Measurements from ENCODE around the gene PFN4.

The PFN4 gene

GRCh38 chr2:24077879-24078278 lies 45.3 kb downstream of the PFN4 start:
- H3K4me1 ChIP-seq (ENCODE audit: control insufficient read depth, insufficient read depth, low read length) = peaks cover 11% of the 10 kb centered on the region; the same call in 1 of the 2 replicates
- peak overlapping the region; percentile 62 for H3K27ac ChIP-seq (ENCODE audit: low read depth, low read length)
- no peaks in the 10 kb centered on the region for H3K27me3 ChIP-seq (ENCODE audit: control insufficient read depth, insufficient read depth, low read length)
- H3K9me3 ChIP-seq (ENCODE audit: control insufficient read depth, insufficient read depth, low read length) = no peaks in the 10 kb centered on the region
- peaks cover 52% of the 10 kb centered on the region for H3K36me3 ChIP-seq (ENCODE audit: control insufficient read depth, insufficient read depth, low read length)
- peak overlapping the region; percentile 64; the same call in 1 of the 2 replicates for H3K9ac ChIP-seq (ENCODE audit: low read depth, low read length)
- H3K4me3 ChIP-seq (ENCODE audit: low read depth, low read length) = peak overlapping the region; percentile 88

GRCh38 chr2:24077535-24077877 lies 45.6 kb downstream of the PFN4 start:
- H3K9ac ChIP-seq (ENCODE audit: low read depth, low read length) = peak overlapping the region; percentile 64

GRCh38 chr2:24076849-24077534 lies 46.1 kb downstream of the PFN4 start:
- Histone ChIP-seq H3K4me1 (ENCODE audit: control insufficient read depth, insufficient read depth, low read length) (peaks cover 10% of the 10 kb centered on the region; the same call in 1 of the 2 replicates), H3K9ac (ENCODE audit: low read depth, low read length) (peak overlapping the region; percentile 64), H3K27ac (ENCODE audit: low read depth, low read length) (peak overlapping the region; percentile 62), H3K4me3 (ENCODE audit: low read depth, low read length) (peak overlapping the region; percentile 88), H3K9me3 (ENCODE audit: control insufficient read depth, insufficient read depth, low read length) (no peaks in the 10 kb centered on the region), H3K36me3 (ENCODE audit: control insufficient read depth, insufficient read depth, low read length) (peaks cover 52% of the 10 kb centered on the region), H3K27me3 (ENCODE audit: control insufficient read depth, insufficient read depth, low read length) (no peaks in the 10 kb centered on the region)

More at GRCh38 chr2:24077535-24077877, 45.6 kb downstream of the PFN4 start:
- H3K27me3 ChIP-seq (ENCODE audit: control insufficient read depth, insufficient read depth, low read length) = no peaks in the 10 kb centered on the region
- no peaks in the 10 kb centered on the region for H3K9me3 ChIP-seq (ENCODE audit: control insufficient read depth, insufficient read depth, low read length)
- peak overlapping the region; percentile 88 for H3K4me3 ChIP-seq (ENCODE audit: low read depth, low read length)
- H3K36me3 ChIP-seq (ENCODE audit: control insufficient read depth, insufficient read depth, low read length) = peaks cover 52% of the 10 kb centered on the region
- H3K4me1 ChIP-seq (ENCODE audit: control insufficient read depth, insufficient read depth, low read length) = peaks cover 10% of the 10 kb centered on the region; the same call in 1 of the 2 replicates
- H3K27ac ChIP-seq (ENCODE audit: low read depth, low read length) = peak overlapping the region; percentile 62

GRCh38 chr2:24075915-24076848 lies 47.0 kb downstream of the PFN4 start, which contains the start of gene SF3B6:
SF3B6 (minus strand) TSS chr2:24076326; CDS start chr2:24076229, 97 bp downstream.
- peaks cover 50% of the 10 kb centered on the region for H3K36me3 ChIP-seq (ENCODE audit: control insufficient read depth, insufficient read depth, low read length)
- peak within 1 kb of the TSS; percentile 87 for H3K9ac ChIP-seq (ENCODE audit: low read depth, low read length)
- peak within 1 kb of the TSS; percentile 99 for H3K4me3 ChIP-seq (ENCODE audit: low read depth, low read length)
- peaks cover 10% of the 10 kb centered on the region; the same call in 1 of the 2 replicates for H3K4me1 ChIP-seq (ENCODE audit: control insufficient read depth, insufficient read depth, low read length)
- peak within 1 kb of the TSS; percentile 97 for H3K27ac ChIP-seq (ENCODE audit: low read depth, low read length)
- H3K9me3 ChIP-seq (ENCODE audit: control insufficient read depth, insufficient read depth, low read length) = no peaks in the 10 kb centered on the region
- no peaks in the 10 kb centered on the region for H3K27me3 ChIP-seq (ENCODE audit: control insufficient read depth, insufficient read depth, low read length)

- Histone ChIP-seq H3K4me3 (ENCODE audit: low read depth, low read length) (peak overlapping the region; percentile 99), H3K4me1 (ENCODE audit: control insufficient read depth, insufficient read depth, low read length) (peaks cover 10% of the 10 kb centered on the region; the same call in 1 of the 2 replicates), H3K36me3 (ENCODE audit: control insufficient read depth, insufficient read depth, low read length) (peaks cover 47% of the 10 kb centered on the region), H3K9ac (ENCODE audit: low read depth, low read length) (peak overlapping the region; percentile 87), H3K27ac (ENCODE audit: low read depth, low read length) (no peak overlapping the region), H3K9me3 (ENCODE audit: control insufficient read depth, insufficient read depth, low read length) (no peaks in the 10 kb centered on the region), H3K27me3 (ENCODE audit: control insufficient read depth, insufficient read depth, low read length) (no peaks in the 10 kb centered on the region)
These were observed 47.9 kb downstream of the PFN4 start for GRCh38 chr2:24075259-24075658.

GRCh38 chr2:24073816-24074215 lies 49.3 kb downstream of the PFN4 start:
- no peaks in the 10 kb centered on the region for H3K27me3 ChIP-seq (ENCODE audit: control insufficient read depth, insufficient read depth, low read length)
- no peak overlapping the region for H3K9ac ChIP-seq (ENCODE audit: low read depth, low read length)
- H3K4me3 ChIP-seq (ENCODE audit: low read depth, low read length) = no peak overlapping the region
- H3K9me3 ChIP-seq (ENCODE audit: control insufficient read depth, insufficient read depth, low read length) = no peaks in the 10 kb centered on the region
- no peak overlapping the region for H3K27ac ChIP-seq (ENCODE audit: low read depth, low read length)
- peaks cover 10% of the 10 kb centered on the region; the same call in 1 of the 2 replicates for H3K4me1 ChIP-seq (ENCODE audit: control insufficient read depth, insufficient read depth, low read length)
- peaks cover 45% of the 10 kb centered on the region for H3K36me3 ChIP-seq (ENCODE audit: control insufficient read depth, insufficient read depth, low read length)

GRCh38 chr2:24072259-24072658 lies 50.9 kb downstream of the PFN4 start:
- no peak overlapping the region for H3K4me3 ChIP-seq (ENCODE audit: low read depth, low read length)
- no peaks in the 10 kb centered on the region for H3K27me3 ChIP-seq (ENCODE audit: control insufficient read depth, insufficient read depth, low read length)
- no peak overlapping the region for H3K27ac ChIP-seq (ENCODE audit: low read depth, low read length)
- peaks cover 56% of the 10 kb centered on the region for H3K36me3 ChIP-seq (ENCODE audit: control insufficient read depth, insufficient read depth, low read length)
- no peak overlapping the region for H3K9ac ChIP-seq (ENCODE audit: low read depth, low read length)
- H3K4me1 ChIP-seq (ENCODE audit: control insufficient read depth, insufficient read depth, low read length) = peaks cover 4% of the 10 kb centered on the region; the same call in 1 of the 2 replicates
- no peaks in the 10 kb centered on the region for H3K9me3 ChIP-seq (ENCODE audit: control insufficient read depth, insufficient read depth, low read length)

- H3K27ac ChIP-seq (ENCODE audit: low read depth, low read length) = no peak overlapping the region
- H3K9ac ChIP-seq (ENCODE audit: low read depth, low read length) = no peak overlapping the region
- H3K36me3 ChIP-seq (ENCODE audit: control insufficient read depth, insufficient read depth, low read length) = peaks cover 71% of the 10 kb centered on the region
- H3K4me3 ChIP-seq (ENCODE audit: low read depth, low read length) = no peak overlapping the region
- no peaks in the 10 kb centered on the region for H3K9me3 ChIP-seq (ENCODE audit: control insufficient read depth, insufficient read depth, low read length)
- no peaks in the 10 kb centered on the region for H3K4me1 ChIP-seq (ENCODE audit: control insufficient read depth, insufficient read depth, low read length)
- H3K27me3 ChIP-seq (ENCODE audit: control insufficient read depth, insufficient read depth, low read length) = no peaks in the 10 kb centered on the region
These were observed 57.8 kb downstream of the PFN4 start for GRCh38 chr2:24065341-24065740.

All from HUES48 (cell line).